ENCODE measurements around the gene PAX6.

The PAX6 gene

DNA sequence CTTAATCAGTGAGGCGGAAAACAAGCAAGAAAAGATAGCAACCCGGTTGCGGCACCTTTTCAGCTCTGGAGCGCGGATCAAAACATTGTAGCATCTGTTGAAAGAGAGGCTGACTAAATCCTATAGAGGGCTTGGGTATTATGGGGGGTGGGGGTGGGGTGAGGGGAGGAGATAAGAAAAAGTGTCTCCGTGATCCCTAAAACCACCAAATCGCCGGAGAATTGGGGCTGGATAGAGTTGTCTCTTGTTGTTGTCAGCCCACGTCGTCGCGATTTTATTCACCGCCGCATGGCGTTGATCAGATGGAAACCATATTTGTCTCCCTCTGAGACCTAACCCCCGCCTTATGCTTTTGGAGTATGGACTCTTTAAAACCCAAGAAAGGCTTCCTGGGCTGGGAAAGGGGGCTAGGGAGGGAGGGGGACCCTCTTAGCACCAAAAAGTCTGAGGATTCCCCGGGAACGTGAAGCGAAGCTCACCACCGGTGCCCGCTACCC is 13.0 kb downstream of the PAX6 start:
- ChIA-PET CTCF (interaction anchor here (0.6 kb wide), 2 partner anchors 467 to 637 kb away, joined by 3 to 4 read pairs; no protein-coding TSS in a partner anchor), POLR2A (ENCODE audit: low non-redundant PET) (no interaction called here)
- DNase-seq (ENCODE audit: low spot score): no peak
- no peak for TF ChIP-seq CTCF (conservative IDR thresholded peaks at IDR 0.05; ENCODE audit: low read depth)
- H3K27ac ChIP-seq: no peak overlapping the region

DNA sequence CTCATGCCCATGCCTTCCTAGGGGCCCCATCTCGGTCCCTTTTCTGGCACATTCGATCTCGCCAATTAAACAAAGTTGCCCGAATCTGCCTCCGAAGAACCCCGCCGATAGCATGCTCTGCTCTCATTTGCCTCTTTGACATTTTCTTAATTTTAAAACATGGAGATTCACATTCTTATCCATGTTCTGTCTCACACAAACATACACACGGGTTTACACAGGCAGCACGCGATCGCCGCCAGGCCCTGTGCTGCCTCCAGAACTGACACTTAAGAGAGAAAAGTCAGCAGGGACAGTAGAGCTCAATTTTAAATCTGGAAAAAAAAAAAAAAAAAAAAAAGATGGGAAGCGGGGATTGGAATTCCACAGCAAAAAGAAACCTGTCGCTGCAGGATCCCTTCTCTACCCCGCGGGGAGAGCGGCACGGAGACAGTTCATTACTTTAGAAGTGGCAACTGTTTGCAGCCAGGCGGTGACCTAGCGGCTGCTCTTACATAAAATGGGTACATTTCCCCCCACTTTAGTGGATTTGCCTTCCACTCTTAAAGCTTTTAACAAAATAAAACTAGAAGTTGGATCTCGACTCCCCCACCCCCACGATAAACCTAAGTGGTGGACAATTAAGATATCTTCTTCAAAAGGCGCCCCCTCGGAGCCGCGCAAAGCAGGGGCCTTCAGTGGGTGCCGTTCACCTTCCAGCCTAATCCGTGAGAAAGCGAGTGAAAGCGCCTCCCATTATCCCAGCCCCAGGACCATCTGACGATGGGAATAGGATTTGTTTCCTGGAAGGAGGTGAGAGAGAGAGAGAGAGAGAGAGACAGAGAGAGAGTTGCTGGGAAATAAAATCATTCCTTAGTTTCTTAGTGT is 13.7 kb downstream of the PAX6 start:
- POLR2A ChIA-PET (ENCODE audit: low non-redundant PET): no interaction called here
- TF ChIP-seq CTCF (conservative IDR thresholded peaks at IDR 0.05; ENCODE audit: low read depth): no peak
- H3K27ac ChIP-seq: no peak overlapping the region
- CTCF ChIA-PET: interaction anchor here (0.6 kb wide), 1 partner anchor 636 kb away, joined by 4 read pairs; no protein-coding TSS in a partner anchor
- DNase-seq (ENCODE audit: low spot score): no peak

DNA sequence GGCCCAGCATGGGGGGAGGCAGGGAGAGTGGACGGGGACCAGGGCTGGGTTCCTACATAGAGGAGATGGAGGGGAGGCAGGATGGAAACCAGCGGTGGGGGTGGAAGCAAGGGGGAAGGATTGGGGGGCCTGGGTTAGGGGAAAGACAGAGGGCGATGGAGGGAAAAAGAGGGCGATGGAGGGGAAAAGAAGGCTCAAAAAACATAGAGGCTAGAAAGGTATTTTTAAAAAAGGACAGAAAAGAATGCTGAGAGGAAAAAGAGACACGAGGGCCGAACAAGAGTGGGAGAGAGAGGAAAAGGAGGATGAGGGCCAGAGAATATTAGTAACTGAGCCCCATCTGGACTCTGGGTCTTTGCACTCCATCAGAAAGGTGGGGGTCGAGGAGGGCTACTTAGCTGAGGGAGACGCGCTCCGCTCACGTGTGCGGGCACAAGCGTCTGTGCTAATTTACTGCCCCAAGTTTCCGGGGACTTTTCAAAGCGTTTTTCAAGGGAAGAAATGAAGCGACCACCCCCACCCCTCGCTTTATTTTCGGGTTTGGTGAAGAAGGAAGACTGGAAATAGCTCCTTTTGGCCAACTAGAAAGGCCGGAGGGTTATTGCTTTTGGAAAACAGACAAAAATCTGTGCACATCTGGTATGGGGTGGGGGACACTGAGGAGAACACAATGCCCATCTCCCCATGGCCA is 14.5 kb downstream of the PAX6 start:
- no peak for TF ChIP-seq CTCF (conservative IDR thresholded peaks at IDR 0.05; ENCODE audit: low read depth)
- ChIA-PET POLR2A (ENCODE audit: low non-redundant PET) (no interaction called here), CTCF (no interaction called here)
- no peak for DNase-seq (ENCODE audit: low spot score)
- no peak overlapping the region for H3K27ac ChIP-seq

- TF ChIP-seq CTCF (conservative IDR thresholded peaks at IDR 0.05; ENCODE audit: low read depth): no peak
- ChIA-PET CTCF (interaction anchor here (0.7 kb wide), 1 partner anchor 73 kb away, joined by 3 read pairs; no protein-coding TSS in a partner anchor), POLR2A (ENCODE audit: low non-redundant PET) (no interaction called here)
- no peak overlapping the region for H3K27ac ChIP-seq
- DNase-seq (ENCODE audit: low spot score): no peak
Observed at GRCh38 chr11:31795706-31796498, 15.2 kb downstream of the PAX6 start.

DNA sequence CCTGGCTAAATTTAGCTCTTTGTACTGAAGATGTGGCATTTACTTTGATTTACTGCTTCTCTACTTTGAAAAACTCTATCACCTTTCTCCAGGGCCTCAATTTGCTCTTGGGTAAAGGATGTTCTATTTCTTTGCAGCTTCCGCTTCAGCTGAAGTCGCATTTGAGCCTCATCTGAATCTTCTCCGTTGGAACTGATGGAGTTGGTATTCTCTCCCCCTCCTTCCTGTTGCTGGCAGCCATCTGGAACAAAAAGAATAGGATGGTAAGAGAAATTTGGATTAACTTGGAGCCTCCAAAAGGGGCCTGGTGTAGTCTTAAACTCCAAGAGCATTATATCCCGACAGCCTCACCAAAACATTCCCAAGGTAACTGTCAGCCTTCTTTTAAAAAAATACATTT is 16.6 kb downstream of the PAX6 start:
- TF ChIP-seq CTCF (conservative IDR thresholded peaks at IDR 0.05; ENCODE audit: low read depth): no peak
- POLR2A ChIA-PET (ENCODE audit: low non-redundant PET): no interaction called here
- CTCF ChIA-PET: interaction anchor here (0.7 kb wide), 1 partner anchor 17 kb away, joined by 3 read pairs; no protein-coding TSS in a partner anchor
- no peak overlapping the region for H3K27ac ChIP-seq
- DNase-seq (ENCODE audit: low spot score): no peak

DNA sequence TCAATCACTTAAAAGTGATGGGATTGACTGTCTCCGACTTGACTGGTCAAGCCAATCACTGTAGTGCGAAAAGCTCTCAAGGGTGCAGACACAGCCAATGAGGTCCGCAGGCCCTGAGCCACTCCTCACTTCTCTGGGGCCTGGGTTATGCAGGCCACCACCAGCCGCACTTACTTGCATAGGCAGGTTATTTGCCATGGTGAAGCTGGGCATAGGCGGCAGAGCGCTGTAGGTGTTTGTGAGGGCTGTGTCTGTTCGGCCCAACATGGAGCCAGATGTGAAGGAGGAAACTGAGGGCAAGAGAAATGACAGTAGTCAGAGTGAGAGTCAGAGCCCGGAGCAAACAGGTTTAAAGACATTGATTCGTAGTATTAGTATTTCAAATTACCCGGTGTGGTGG is 17.9 kb downstream of the PAX6 start:
- no peak for DNase-seq (ENCODE audit: low spot score)

More for the DNA sequence above, 17.9 kb downstream of the PAX6 start:
- no peak overlapping the region for H3K27ac ChIP-seq
- CTCF ChIA-PET: no interaction called here
- POLR2A ChIA-PET (ENCODE audit: low non-redundant PET): no interaction called here
- no peak for TF ChIP-seq CTCF (conservative IDR thresholded peaks at IDR 0.05; ENCODE audit: low read depth)
